ENCODE measurements around the gene INSYN1.

Gene INSYN1

GRCh38 chr15:73773428-73773827 is 20.3 kb upstream of the INSYN1 start:
- DNase-seq = no peak

DNA sequence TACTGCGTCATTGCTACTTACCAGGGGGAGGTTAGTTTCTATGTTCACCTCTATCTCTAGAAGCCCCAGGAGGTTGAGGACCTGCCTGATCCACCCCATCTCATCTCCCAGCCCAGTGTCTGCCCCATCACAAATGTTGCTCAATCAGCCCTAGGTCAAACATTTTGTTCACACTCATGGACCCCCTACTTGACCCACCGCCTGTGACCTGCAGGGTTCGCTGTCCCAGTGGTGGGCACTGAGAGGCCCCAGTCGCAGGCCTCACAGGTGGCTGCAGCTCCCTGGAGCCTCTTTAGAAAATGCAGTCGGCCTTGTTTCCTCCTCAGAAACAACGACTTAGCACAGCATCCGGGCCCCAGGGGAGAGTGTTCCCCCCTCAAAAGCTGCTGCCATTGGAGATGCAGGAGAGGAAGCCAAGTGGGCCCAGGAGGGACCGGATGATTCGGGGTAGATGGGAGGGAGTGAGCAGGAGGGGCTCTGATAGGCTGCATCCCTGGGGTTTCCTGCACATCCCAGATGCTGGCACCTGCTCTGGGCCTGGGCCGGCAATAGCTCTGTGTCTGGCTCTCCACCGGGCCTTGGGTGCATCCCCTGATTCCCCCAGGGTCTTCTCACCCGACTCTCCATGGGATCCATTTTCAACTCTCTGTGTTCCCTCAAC is 18.4 kb upstream of the INSYN1 start:
- DNase-seq = no peak

GRCh38 chr15:73770050-73770449 is 16.9 kb upstream of the INSYN1 start:
- no peak for DNase-seq

DNA sequence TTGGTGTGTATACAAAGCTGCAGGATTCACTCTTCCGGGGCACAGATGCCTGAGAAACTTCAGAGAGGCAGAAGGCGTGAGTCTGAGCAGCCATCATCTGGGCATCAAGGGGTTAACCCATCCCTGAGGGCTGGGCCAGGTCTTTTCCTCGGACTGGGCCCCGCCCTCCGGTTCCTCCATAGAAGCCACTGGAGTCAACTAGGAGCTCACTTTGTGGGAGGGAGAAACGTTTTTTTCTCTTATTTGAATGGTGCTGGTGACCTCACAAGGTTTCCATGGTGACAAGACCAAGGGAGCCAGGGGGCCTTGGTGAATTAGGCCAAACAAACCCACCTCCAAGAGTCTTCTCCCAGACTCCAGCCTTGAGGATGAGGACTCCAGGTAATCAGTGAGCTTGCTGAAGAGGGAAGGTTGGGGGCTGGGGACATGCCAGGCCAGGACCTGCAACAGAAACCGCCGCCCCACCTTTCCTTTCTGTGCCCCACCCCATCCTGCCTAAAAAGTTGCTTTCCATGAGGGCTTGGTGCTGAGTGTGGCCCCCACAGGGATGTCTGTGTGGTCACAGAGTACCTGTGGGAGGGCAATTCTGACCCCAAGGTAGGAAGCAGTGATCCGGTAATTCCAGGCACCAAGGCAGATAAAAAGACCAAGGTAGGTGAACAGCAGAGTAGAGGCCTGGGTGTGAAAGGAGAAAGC is 14.8 kb upstream of the INSYN1 start:
- DNase-seq = no peak

- DNase-seq = no peak
Measured at GRCh38 chr15:73766598-73766997, 13.4 kb upstream of the INSYN1 start.

- no peak for DNase-seq
Measured at GRCh38 chr15:73765778-73766177, 12.6 kb upstream of the INSYN1 start.

- DNase-seq = no peak
Measured at GRCh38 chr15:73763931-73764330, 10.8 kb upstream of the INSYN1 start.

- DNase-seq = no peak
Measured at GRCh38 chr15:73760330-73761329, 7.5 kb upstream of the INSYN1 start.

DNA sequence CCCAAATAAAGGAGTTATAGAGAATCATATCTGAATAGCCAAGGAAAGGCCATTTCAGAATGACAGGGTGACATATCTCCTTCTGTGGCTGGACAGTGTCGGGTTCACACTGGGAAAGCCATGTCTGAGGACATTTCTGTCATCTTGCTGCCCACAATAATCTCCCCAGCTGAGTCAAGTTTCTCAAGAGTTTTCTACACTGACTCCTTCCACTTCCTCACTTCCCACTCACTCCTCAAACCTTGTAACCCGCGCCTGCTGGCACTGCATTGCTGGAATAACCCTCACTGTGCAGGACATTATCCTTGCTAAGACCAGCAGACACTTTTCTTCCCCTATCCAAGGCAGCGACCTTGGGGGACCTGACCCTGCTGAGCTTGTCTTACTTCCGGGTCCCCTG is 5.3 kb upstream of the INSYN1 start:
- DNase-seq = no peak

GRCh38 chr15:73757571-73757970 is 4.4 kb upstream of the INSYN1 start:
- DNase-seq = no peak

DNA sequence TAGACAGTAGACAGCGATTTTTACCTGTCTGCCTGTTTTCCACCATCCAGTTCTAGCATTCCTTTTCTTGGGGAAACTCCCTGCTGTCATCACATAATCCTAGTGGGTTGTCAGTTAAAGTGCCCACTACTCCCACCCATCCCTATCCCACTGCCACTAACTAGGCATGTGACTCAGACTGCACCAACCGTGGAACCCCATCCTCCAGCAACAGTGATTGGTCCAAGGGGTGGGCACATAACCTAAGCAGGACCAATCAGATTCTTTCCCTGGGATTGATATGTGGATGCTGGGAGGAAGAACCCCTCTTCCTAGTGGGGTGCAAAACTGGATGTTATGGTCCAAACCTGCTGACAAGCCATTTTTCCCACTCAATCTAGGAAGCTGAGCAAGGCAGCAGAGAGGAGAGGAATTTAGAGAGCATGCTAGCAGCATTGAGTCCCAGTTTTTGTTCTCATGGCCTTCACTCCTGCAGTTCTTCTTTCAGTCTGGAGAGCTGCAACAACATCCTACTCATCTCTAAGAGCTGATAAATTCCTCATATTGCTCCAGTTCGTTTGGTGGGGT is 3.9 kb upstream of the INSYN1 start:
- DNase-seq = no peak

DNA sequence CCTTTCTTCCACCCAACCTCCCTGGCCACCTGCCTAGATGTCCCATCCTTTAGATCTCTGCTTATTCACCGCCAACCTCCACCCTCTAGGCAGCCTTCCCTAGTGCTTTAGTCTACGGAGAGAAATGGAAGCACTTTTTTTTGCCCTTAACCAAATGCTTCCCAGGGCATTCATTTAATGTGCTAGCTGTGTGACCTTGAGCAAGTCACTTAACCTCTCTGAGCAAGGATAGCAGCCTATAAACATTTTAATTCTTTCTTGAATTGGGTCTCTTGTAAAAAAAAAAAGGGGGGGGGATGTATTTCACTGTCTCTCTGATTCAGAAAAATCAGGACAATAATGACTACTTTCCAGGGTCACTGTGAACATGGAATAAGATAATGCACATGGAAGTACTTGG is 3.2 kb upstream of the INSYN1 start:
- DNase-seq = no peak

DNA sequence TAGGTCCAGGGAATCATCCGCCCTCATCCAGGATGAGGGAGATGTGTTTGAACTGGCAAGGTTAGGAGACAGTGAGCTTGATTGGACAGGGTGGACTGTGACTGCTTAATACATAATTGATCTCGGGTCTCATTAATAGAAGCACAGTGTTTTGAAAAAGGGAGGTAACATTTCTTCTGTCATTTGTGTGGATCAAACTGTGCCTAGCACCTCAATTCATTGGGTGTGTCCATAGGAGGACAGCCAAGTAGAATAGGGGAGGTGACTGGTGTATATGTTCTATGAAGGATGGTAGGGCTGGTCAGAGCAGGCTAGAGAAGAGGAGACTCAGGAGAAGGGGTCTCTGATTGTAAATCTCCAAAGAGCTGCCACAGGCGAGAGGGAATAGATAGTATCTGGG is 2.8 kb upstream of the INSYN1 start:
- DNase-seq = no peak

- no peak for DNase-seq
Measured at GRCh38 chr15:73755481-73755880, 2.3 kb upstream of the INSYN1 start.

DNA sequence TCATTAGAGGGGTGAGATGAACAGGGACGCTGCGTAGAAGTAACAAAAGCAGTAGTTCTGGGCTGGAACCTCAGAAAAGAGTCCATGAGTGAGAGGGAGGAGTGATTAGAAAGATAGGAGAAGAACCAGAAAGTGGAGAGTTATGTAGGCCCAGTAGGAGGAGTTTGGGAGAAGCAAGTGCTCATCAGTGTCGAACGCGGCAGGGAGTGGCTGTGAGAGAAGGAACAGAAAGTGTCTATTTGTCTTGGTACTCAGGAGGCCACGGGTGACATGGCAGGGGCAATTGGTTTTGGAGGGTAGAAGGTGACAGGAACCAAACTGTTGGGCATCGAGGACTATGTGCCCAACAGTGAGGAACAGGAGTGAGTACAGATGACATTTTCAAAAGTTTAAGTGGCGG is 1.3 kb upstream of the INSYN1 start:
- no peak for DNase-seq

DNA sequence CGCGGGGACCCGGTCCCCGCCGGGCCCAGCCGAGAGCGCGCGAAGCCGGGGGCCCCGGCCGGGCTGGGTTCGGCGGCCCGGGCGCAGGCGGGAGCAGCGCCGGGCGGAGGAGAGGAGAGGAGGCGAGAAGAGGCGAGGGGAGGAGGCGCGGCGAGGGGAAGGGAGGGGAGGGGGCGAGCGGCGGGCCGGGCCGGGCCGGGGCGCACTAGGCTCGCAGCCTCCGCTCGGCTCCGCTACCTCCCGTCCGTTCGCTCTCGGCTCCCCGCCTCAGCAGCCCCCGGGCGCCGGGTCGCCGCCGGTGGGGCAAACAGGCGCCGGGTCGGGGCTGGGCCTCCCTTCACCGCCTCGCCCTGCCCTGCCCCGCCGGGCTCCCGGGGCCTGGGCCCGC is 351 bp downstream of the INSYN1 start:
- no peak for DNase-seq

DNA sequence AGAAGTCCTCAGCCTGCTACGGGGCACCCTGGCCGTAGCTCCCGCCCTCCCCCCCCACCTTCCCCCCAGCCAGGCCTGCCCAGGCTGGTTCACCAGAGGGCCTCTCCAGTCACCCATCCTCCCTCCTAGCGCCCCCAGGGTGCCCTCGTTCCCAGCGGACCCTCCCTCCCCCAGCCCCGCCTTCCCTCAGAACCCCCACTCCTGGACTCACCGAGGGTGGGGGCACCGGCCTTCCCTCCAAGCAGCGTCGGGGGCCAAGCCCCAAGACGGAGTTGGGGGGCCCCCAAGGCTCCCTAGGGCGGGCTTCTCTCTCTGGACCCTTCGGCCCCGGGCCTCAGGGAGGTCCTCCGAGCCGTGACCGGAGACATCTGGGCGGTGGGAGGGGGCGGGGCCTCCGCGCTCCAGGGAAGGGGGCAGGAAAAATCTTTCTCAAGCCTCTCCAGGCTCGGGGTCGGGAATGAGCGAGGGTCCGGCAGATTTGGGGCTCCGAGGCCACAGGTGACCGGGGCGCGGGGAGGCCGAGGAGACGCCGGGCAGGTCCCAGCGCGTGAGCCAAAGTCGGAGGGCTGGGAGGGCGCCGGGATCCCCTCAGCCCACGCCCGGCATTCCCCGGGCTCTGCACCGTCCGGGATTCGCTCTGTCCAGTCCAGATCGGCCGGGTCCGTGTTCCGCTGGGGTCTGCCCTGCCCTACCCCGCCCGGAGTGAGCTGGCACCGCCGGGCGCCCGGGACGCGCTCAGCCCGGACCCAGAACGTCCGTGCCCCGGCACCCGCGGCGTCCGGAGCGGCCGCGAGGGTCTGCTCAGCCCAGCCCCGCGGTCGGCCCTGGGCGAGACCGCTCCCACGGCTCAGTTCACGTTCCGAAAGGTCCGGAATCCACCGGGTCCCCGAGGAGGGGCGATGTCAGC is 999 bp downstream of the INSYN1 start:
- no peak for DNase-seq

DNA sequence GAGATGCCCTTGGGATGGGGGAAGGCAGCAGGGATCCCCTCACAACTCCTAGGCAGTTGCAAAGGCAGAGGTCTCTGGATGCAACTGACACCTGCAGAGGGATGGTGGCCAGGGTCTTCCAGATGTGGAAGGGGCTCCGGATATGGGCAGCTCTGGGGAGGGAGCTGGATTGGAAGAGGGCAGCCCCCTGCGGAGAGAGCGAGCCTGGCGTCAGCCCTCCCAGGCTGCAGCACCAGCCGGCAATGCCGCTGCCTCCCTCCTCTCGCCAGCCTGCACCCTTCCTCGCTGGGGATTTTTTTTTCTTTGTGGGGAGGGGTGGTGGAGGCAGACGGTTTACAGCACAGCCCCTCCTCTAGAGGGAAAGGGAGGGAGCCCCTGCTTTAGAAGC is 1.6 kb downstream of the INSYN1 start:
- DNase-seq = no peak

- DNase-seq = no peak
Measured at GRCh38 chr15:73750951-73751350, 2.2 kb downstream of the INSYN1 start.

DNA sequence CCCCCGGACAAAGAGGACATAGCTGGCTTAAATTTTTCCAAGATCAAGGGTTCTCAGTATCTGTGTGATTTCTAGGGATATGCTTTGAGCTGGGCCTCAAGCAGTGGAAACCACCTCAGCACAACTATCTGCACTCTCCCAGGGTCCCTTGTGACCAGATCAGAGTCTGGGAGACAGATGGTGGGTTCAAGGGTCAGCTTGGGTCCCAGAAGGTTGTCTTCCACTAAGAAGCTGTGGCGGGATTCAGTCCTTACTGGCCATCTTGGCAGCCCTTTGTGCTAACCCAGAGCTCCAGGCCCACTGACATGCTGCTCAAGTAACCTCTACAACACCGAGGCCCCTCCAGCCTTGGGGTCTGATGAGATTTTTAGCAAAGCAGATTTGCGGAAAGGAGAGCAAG is 2.7 kb downstream of the INSYN1 start:
- no peak for DNase-seq

GRCh38 chr15:73749971-73750370 is 3.2 kb downstream of the INSYN1 start:
- no peak for DNase-seq

DNA sequence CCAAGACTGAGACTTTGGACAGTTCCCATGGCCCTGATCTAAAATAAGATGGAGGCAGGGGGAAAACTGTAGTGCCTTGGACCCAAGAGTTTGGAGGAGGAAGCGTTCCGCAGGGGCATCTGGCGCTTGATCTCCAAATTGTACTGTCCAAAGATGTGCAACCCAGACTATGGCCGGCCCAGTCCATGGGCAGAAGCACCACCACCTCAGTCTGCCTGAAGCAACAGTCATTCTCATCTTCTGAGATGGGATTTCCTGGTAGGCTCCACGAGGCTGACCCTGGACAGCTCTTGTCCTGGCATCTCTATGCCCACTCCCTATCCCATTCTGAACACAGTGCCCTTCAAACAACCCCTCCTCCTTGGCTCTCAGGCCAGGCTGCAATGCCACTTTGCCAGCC is 3.6 kb downstream of the INSYN1 start:
- no peak for DNase-seq
